ENCODE measurements around the gene CRACR2B. TPM values are rescaled to one million over a fixed set of nuclear protein-coding genes. Genes with fewer than 3 reads are reported as not detected.
A peak's percentile ranks its signal among the peaks of the same experiment; 100 is the strongest.

Gene CRACR2B
- total RNA-seq, 1 experiment from 2014 or later: 11.8 TPM

GRCh38 chr11:843818-844692 lies 16.3 kb downstream of the CRACR2B start:
- peak overlapping the region; percentile 99 for H3K9ac ChIP-seq (ENCODE audit: low read length)
- peaks cover 49% of the 10 kb centered on the region for H3K79me2 ChIP-seq (ENCODE audit: insufficient read depth, low read length)
- ChIA-PET CTCF (interaction anchor here (0.6 to 1.3 kb wide), 5 partner anchors 9 to 207 kb away, joined by 3 to 7 read pairs (median 3); partner anchors contain the start of genes PNPLA2 and TMEM80), RAD21 (ENCODE audit: low non-redundant PET in 1 of 2, low total read pairs in 2 of 2, uncharacterized antibody in 2 of 2, unreplicated experiment in 2 of 2) (no interaction called here), POLR2A (interaction anchor here (1.9 to 2.5 kb wide), 2 partner anchors 10 to 25 kb away, joined by 11 to 14 read pairs; partner anchors contain the start of gene PNPLA2)
- intact Hi-C loops (cut with micrococcal nuclease): loop anchor here (5.0 kb wide), 1 partner anchor 37 kb away; the partner anchor contains the start of genes PIDD1 and RPLP2
- H3K27me3 ChIP-seq (ENCODE audit: insufficient read depth, low read length): no peaks in the 10 kb centered on the region
- no peak for DNase-seq (ENCODE audit: low read depth, low spot score)
- no peak overlapping the region for H2AFZ ChIP-seq (ENCODE audit: low read depth, low read length, poor library complexity, severe bottlenecking)
- H3K27ac ChIP-seq (ENCODE audit: low read depth, low read length): peak overlapping the region; percentile 97
- H3K4me2 ChIP-seq (ENCODE audit: low read length): peak overlapping the region; percentile 92
- H3K4me3 ChIP-seq (replicated peaks in 1 of 2; ENCODE audit: low read depth in 1 of 2, low read length in 2 of 2): peak overlapping the region; percentile 66 to 98
- H3K4me1 ChIP-seq (ENCODE audit: control insufficient read depth in 1 of 2, insufficient read depth in 2 of 2, low read length in 2 of 2): peaks cover 32 to 62% of the 10 kb centered on the region in 2 experiments
- H3K36me3 ChIP-seq (ENCODE audit: control insufficient read depth in 1 of 2, insufficient read depth in 2 of 2, low read length in 2 of 2): peaks cover 0 to 21% of the 10 kb centered on the region in 2 experiments; a peak in 3 of 4 replicates
- peak; percentile 50 for ATAC-seq
- no peaks in the 10 kb centered on the region for H3K9me2 ChIP-seq (ENCODE audit: insufficient read depth)
- H4K20me1 ChIP-seq (ENCODE audit: insufficient read depth): peaks cover 12% of the 10 kb centered on the region; the same call in 1 of the 2 replicates
- no peaks in the 10 kb centered on the region for H3K9me3 ChIP-seq (ENCODE audit: control insufficient read depth in 1 of 2, insufficient read depth in 1 of 2, low read depth in 1 of 2, low read length in 2 of 2)
- no TSS peak for BruUV-seq (replicated peaks)
- TF ChIP-seq POLR2AphosphoS5 (IDR thresholded peaks at IDR 0.05; ENCODE audit: low read depth, low read length) (peak; percentile 40; the same call in 1 of the 2 replicates), REST (IDR thresholded peaks at IDR 0.05; ENCODE audit: low read depth) (no peak)

Data from HCT116 (cell line).